ENCODE measurements around the gene GALNT2.

Gene GALNT2

DNA sequence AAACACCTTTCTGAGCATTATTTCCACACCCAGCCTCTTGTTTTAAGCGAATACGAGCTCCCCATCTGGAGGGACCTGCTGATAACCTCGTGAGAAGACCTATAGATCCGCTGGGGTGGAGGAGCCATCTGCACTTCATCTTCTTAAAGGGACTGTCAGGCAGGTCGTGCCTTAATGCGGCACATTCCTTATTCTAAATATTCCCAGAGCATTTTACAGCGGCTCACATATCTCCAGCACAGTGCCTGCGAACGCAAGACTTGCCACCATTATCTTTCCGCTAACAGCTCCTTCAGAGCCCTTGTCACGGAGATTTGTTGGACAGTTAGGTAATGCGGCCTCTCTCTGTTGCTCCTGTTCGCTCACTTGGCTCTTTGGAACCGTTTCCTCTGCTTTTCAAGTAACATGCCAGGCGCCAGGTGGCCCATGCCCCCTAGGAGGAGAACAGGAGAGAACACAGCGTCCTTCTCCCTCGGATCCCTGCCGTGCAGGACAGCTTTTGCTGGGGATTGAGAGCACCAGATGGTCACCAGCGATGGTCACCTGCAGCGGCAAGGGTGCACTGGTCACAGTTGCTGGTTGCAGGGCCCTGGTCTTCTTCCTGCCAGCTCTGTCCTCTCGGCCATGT lies 196.6 kb downstream of the GALNT2 start:
- H3K36me3 ChIP-seq (ENCODE audit: control insufficient read depth, insufficient read depth, low read length) = peaks cover 18% of the 10 kb centered on the region
- H3K27me3 ChIP-seq (ENCODE audit: control insufficient read depth, insufficient read depth, low read length) = no peaks in the 10 kb centered on the region
- no peak overlapping the region for H3K4me3 ChIP-seq (ENCODE audit: low read depth, low read length)
- H3K4me1 ChIP-seq (ENCODE audit: control insufficient read depth, insufficient read depth, low read length) = no peaks in the 10 kb centered on the region
- H3K9ac ChIP-seq (ENCODE audit: low read depth, low read length) = no peak overlapping the region
- no peaks in the 10 kb centered on the region for H3K9me3 ChIP-seq (ENCODE audit: control insufficient read depth, insufficient read depth, low read length)

GRCh38 chr1:230264342-230264741 lies 197.3 kb downstream of the GALNT2 start:
- Histone ChIP-seq H3K9me3 (ENCODE audit: control insufficient read depth, insufficient read depth, low read length) (no peaks in the 10 kb centered on the region), H3K9ac (ENCODE audit: low read depth, low read length) (no peak overlapping the region), H3K4me1 (ENCODE audit: control insufficient read depth, insufficient read depth, low read length) (no peaks in the 10 kb centered on the region), H3K27me3 (ENCODE audit: control insufficient read depth, insufficient read depth, low read length) (no peaks in the 10 kb centered on the region), H3K36me3 (ENCODE audit: control insufficient read depth, insufficient read depth, low read length) (peaks cover 18% of the 10 kb centered on the region), H3K4me3 (ENCODE audit: low read depth, low read length) (no peak overlapping the region)

DNA sequence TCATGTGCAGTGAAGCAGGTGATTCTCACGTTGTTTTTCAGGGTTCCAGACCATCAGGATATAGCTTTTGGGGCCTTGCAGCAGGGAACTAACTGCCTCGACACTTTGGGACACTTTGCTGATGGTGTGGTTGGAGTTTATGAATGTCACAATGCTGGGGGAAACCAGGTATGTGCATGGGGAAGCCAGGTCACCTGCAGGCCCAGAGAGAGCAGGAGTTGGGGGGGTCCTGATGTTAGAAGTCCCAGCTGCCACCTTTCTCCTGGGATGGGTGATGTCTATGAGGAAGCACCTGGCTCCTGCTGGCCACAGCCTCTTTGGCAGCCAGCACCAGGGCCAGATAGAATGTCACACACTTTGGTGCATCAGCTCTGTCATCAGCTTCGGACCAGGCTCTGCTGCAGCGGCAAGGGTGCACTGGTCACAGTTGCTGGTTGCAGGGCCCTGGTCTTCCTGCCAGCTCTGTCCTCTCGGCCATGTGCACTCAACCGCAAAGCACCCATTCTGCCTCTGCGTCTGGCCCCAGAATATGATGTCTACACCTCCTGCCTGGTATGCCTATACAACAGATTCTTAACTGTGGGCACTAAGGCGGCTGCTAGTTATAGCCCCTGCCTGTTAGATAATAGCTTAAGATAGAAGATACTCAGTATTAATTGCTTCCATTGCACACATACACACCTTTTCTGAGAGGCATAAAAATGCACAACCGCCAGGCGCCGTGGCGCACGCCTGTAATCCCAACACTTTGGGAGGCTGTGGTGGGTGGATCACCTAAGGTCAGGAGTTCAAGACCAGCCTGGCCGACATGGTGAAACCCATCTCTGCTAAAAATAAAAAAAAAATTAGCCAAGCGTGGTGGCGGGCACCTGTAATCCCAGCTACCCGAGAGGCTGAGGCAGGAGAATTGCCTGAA lies 198.4 kb downstream of the GALNT2 start:
- Histone ChIP-seq H3K9ac (ENCODE audit: low read depth, low read length) (no peak overlapping the region), H3K27me3 (ENCODE audit: control insufficient read depth, insufficient read depth, low read length) (no peaks in the 10 kb centered on the region), H3K9me3 (ENCODE audit: control insufficient read depth, insufficient read depth, low read length) (no peaks in the 10 kb centered on the region), H3K4me3 (ENCODE audit: low read depth, low read length) (no peak overlapping the region), H3K36me3 (ENCODE audit: control insufficient read depth, insufficient read depth, low read length) (peaks cover 18% of the 10 kb centered on the region), H3K4me1 (ENCODE audit: control insufficient read depth, insufficient read depth, low read length) (no peaks in the 10 kb centered on the region)

GRCh38 chr1:230266456-230266855 lies 199.4 kb downstream of the GALNT2 start:
- H3K4me1 ChIP-seq (ENCODE audit: control insufficient read depth, insufficient read depth, low read length) = no peaks in the 10 kb centered on the region
- H3K9ac ChIP-seq (ENCODE audit: low read depth, low read length) = no peak overlapping the region
- peaks cover 18% of the 10 kb centered on the region for H3K36me3 ChIP-seq (ENCODE audit: control insufficient read depth, insufficient read depth, low read length)
- H3K4me3 ChIP-seq (ENCODE audit: low read depth, low read length) = no peak overlapping the region
- H3K27me3 ChIP-seq (ENCODE audit: control insufficient read depth, insufficient read depth, low read length) = no peaks in the 10 kb centered on the region
- no peaks in the 10 kb centered on the region for H3K9me3 ChIP-seq (ENCODE audit: control insufficient read depth, insufficient read depth, low read length)

DNA sequence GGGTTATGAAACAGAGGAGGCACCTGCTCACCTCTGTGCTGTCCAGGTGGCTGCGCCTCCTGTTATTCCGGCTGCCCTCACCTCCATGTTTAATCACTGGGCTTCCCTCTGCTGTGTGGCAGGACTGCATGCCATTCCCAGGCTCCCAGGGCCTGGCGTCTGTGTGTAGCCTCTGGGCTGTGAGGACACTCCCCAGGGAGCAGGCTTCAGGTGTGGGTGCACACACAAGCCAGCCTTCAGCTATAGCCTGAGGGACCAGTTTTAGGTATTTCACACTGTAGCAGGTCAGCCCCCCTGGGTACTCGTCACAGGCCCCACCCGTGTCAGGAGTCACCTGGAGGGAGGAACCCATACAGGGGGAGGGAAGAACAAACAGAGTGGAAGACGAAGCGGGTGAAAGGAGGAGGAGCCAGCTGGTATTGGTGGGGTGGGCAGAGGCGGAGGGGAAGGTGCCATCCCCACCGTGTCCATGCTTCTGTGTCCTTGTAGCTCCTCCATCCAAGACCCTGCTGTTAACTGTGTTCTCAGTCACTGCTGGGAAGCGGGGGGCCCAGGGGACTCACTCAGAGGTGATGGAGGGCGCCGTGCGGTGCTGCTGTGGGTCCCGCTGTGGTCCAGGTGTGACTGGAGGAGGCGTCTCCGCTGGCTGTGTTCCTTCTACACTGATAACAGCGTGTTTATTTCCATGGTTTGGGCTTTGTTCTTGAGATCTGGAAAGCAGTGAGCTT lies 200.5 kb downstream of the GALNT2 start:
- Histone ChIP-seq H3K27me3 (ENCODE audit: control insufficient read depth, insufficient read depth, low read length) (no peaks in the 10 kb centered on the region), H3K36me3 (ENCODE audit: control insufficient read depth, insufficient read depth, low read length) (peaks cover 18% of the 10 kb centered on the region), H3K4me1 (ENCODE audit: control insufficient read depth, insufficient read depth, low read length) (no peaks in the 10 kb centered on the region), H3K9ac (ENCODE audit: low read depth, low read length) (no peak overlapping the region), H3K4me3 (ENCODE audit: low read depth, low read length) (no peak overlapping the region), H3K9me3 (ENCODE audit: control insufficient read depth, insufficient read depth, low read length) (no peaks in the 10 kb centered on the region)

DNA sequence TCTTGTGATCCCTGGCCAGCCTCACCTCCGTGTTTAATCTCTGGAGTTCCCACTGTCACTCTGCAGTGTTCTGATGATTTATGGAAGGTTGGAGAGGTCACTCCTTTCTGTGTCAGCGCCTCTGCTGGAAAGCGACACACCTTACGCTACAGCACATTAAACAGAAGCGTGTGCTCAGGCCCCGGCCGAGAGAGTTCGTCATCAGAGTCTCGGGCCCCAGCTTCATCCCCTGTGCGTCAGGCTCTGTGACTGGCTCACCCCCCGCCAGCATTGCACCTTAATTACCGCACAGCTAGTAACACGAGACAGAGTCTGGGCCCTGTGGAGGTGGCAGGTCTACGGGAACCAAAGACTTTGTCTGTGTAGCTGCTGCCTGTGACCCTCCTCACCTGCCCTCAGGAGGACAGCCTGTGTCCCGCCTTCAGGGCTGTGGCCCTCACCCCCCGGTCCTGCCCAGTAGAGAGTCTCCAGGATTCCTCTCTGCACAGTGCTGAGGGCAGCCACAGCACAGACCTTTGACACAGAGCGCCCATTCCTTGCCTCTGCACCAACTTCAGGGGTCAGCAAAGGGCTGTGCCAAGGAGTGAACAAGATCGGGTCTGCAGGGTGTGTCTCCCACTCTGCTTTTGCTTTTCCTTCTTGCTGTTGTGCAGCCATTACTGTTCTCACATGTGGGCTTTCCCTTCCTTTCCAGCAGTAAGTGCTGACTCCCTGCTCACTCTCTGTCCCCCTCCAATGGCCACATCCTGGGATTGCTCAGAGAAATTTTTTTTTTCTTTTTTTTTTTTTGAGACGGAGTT lies 201.5 kb downstream of the GALNT2 start:
- Histone ChIP-seq H3K4me3 (ENCODE audit: low read depth, low read length) (no peak overlapping the region), H3K9ac (ENCODE audit: low read depth, low read length) (no peak overlapping the region), H3K36me3 (ENCODE audit: control insufficient read depth, insufficient read depth, low read length) (peaks cover 15% of the 10 kb centered on the region), H3K9me3 (ENCODE audit: control insufficient read depth, insufficient read depth, low read length) (no peaks in the 10 kb centered on the region), H3K4me1 (ENCODE audit: control insufficient read depth, insufficient read depth, low read length) (no peaks in the 10 kb centered on the region), H3K27me3 (ENCODE audit: control insufficient read depth, insufficient read depth, low read length) (no peaks in the 10 kb centered on the region)

DNA sequence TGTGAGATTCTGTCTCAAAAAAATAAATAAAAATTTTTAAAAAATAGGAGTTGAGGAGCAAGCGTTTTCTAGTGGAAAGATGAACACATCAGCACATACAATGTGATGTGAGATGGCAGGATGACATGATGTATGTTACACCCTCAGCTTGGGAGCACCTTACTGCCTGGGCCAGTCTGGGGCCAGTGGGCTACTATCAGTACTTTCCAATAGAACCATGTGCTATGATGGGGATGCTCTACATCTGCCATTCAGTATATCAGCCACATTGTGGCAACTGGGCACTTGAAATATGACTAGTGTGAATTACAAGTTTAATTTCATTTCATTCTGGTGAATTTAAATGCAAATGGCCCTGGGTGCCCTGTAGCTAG lies 203.1 kb downstream of the GALNT2 start:
- no peak overlapping the region for H3K9ac ChIP-seq (ENCODE audit: low read depth, low read length)

GRCh38 chr1:230270559-230271281 lies 203.7 kb downstream of the GALNT2 start:
- H3K27me3 ChIP-seq (ENCODE audit: control insufficient read depth, insufficient read depth, low read length) = no peaks in the 10 kb centered on the region
- H3K36me3 ChIP-seq (ENCODE audit: control insufficient read depth, insufficient read depth, low read length) = peaks cover 5% of the 10 kb centered on the region
- no peaks in the 10 kb centered on the region for H3K9me3 ChIP-seq (ENCODE audit: control insufficient read depth, insufficient read depth, low read length)
- no peaks in the 10 kb centered on the region for H3K4me1 ChIP-seq (ENCODE audit: control insufficient read depth, insufficient read depth, low read length)
- no peak overlapping the region for H3K9ac ChIP-seq (ENCODE audit: low read depth, low read length)
- H3K4me3 ChIP-seq (ENCODE audit: low read depth, low read length) = no peak overlapping the region

More for the DNA sequence above, 203.1 kb downstream of the GALNT2 start:
- Histone ChIP-seq H3K36me3 (ENCODE audit: control insufficient read depth, insufficient read depth, low read length) (peaks cover 10% of the 10 kb centered on the region), H3K4me3 (ENCODE audit: low read depth, low read length) (no peak overlapping the region), H3K9me3 (ENCODE audit: control insufficient read depth, insufficient read depth, low read length) (no peaks in the 10 kb centered on the region), H3K27me3 (ENCODE audit: control insufficient read depth, insufficient read depth, low read length) (no peaks in the 10 kb centered on the region), H3K4me1 (ENCODE audit: control insufficient read depth, insufficient read depth, low read length) (no peaks in the 10 kb centered on the region)

- H3K4me1 ChIP-seq (ENCODE audit: control insufficient read depth, insufficient read depth, low read length) = no peaks in the 10 kb centered on the region
- no peak overlapping the region for H3K9ac ChIP-seq (ENCODE audit: low read depth, low read length)
- H3K9me3 ChIP-seq (ENCODE audit: control insufficient read depth, insufficient read depth, low read length) = no peaks in the 10 kb centered on the region
- peaks cover 5% of the 10 kb centered on the region for H3K36me3 ChIP-seq (ENCODE audit: control insufficient read depth, insufficient read depth, low read length)
- H3K4me3 ChIP-seq (ENCODE audit: low read depth, low read length) = no peak overlapping the region
- H3K27me3 ChIP-seq (ENCODE audit: control insufficient read depth, insufficient read depth, low read length) = no peaks in the 10 kb centered on the region
These were observed 204.4 kb downstream of the GALNT2 start for GRCh38 chr1:230271300-230272035.

GRCh38 chr1:230272557-230272956 lies 205.5 kb downstream of the GALNT2 start:
- H3K27me3 ChIP-seq (ENCODE audit: control insufficient read depth, insufficient read depth, low read length) = no peaks in the 10 kb centered on the region
- peaks cover 3% of the 10 kb centered on the region for H3K4me1 ChIP-seq (ENCODE audit: control insufficient read depth, insufficient read depth, low read length)
- no peaks in the 10 kb centered on the region for H3K36me3 ChIP-seq (ENCODE audit: control insufficient read depth, insufficient read depth, low read length)
- no peaks in the 10 kb centered on the region for H3K9me3 ChIP-seq (ENCODE audit: control insufficient read depth, insufficient read depth, low read length)
- no peak overlapping the region for H3K9ac ChIP-seq (ENCODE audit: low read depth, low read length)
- H3K4me3 ChIP-seq (ENCODE audit: low read depth, low read length) = no peak overlapping the region

All from iPS-15b (cell line).